ENCODE measurements around the gene PTMS. TPM values are rescaled to one million over a fixed set of nuclear protein-coding genes. Genes with fewer than 3 reads are reported as not detected.

Gene PTMS
- total RNA-seq, 2 donors from 2014 or later: 285 to 339 TPM

DNA sequence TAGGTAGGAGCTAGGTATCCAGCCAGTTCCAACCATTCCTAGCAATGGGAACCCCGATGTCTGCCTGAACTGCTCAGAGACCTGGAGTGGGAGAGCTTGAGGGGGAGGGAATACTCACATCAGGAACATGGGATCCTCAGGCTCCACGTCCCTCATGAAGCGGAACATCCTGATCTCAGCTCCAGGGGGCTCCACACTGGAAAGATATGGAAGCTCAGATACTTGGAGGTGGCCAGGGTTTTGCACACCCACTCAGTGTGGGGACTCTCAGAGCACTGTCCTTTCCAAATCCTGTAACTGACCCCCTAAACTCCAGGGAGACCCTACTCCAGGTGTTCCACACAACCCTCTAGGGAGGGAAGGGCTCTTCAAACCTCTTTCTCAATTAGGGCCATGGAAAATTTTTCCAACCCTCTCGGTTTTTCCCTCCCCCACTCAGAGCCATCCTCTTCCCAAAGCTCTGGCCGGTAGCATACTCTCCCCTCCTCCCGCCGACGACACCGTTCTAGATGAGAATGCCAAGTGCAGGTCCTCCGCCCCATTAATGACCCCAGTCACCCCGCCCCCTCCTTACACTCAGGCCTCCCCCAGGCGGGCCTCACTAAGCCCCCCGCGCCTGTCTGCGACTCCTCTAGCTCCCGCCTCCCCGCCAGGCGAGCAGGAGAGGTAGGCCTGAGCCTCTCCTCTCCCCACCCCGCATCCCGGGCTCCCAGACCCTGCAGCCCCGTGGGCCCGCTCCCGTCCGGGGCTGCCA is 13.8 kb upstream of the PTMS start:
- intact Hi-C loops (cut with DNase I): loop anchor here (2.0 to 5.0 kb wide), 2 partner anchors 26 to 75 kb away; partner anchors contain the start of gene P3H3
- TF ChIP-seq, protein P1, sequence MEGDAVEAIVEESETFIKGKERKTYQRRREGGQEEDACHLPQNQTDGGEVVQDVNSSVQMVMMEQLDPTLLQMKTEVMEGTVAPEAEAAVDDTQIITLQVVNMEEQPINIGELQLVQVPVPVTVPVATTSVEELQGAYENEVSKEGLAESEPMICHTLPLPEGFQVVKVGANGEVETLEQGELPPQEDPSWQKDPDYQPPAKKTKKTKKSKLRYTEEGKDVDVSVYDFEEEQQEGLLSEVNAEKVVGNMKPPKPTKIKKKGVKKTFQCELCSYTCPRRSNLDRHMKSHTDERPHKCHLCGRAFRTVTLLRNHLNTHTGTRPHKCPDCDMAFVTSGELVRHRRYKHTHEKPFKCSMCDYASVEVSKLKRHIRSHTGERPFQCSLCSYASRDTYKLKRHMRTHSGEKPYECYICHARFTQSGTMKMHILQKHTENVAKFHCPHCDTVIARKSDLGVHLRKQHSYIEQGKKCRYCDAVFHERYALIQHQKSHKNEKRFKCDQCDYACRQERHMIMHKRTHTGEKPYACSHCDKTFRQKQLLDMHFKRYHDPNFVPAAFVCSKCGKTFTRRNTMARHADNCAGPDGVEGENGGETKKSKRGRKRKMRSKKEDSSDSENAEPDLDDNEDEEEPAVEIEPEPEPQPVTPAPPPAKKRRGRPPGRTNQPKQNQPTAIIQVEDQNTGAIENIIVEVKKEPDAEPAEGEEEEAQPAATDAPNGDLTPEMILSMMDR (IDR thresholded peaks at IDR 0.05): peak in 2 of 4 experiments; percentile 24 to 32
- TF ChIP-seq POLR2A (IDR thresholded peaks at IDR 0.05) (no peak), POLR2AphosphoS5 (IDR thresholded peaks at IDR 0.05) (no peak)
- Histone ChIP-seq H3K27me3 (replicated peaks; ENCODE audit: insufficient read depth) (no peaks in the 10 kb centered on the region), H3K36me3 (peaks cover 14 to 22% of the 10 kb centered on the region in 2 donors), H3K4me3 (peak overlapping the region; percentile 79 to 89), H3K4me1 (replicated peaks) (peaks cover 11% of the 10 kb centered on the region), H3K27ac (peak overlapping the region; percentile 96 to 99), H3K9me3 (no peaks in the 10 kb centered on the region)
- peak; percentile 27 for DNase-seq (ENCODE audit: low spot score)
- WGBS: 3% methylated on average over 24 of the region's 24 CpGs

DNA sequence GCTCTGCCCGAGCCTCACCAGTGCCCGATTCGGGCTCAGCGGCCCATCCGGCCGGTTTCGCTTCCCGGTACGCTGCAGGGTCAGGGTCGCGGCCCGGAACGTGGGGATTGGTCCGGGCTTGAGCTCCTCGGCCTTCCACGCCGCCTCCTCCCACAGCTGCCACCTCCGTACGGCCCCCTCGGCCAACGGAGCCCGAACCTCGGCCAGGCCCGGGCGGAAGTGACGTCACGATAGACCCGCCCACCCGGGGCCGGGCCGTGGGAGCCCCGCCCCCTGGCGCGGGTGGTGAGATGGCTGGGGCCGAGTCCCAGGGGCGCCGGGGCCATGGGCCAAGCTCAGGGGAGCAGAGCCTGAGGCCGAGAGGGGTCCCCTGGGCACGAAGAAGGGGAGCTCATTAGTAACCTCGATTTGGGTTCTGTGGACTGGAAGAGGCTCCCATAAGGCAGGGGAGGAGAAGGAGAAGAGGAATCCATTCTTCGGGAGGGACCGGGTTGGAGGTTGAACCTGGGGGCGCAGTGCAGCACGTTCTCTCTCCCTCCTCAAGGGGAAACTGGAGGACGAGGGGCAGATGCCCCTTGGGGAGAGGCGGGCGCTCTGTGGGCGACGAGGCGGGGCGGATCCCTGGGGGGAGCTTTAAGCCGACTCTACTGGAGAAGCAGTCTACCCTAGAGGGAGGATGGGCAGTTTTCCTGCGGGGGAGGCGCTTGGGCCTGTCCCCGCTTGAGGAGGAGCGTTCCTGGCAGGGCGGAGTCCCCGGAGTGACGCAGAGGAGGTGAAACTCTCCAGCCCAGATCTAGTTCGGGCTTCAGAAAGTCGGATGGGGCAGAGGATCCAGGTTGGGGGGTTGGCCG is 13.0 kb upstream of the PTMS start, which contains the start of gene MLF2:
MLF2 (minus strand) TSS at position 221 of the 851 bp plus-strand sequence. CDS start 807 bp downstream, outside the sequence.
- H3K27me3 ChIP-seq (replicated peaks; ENCODE audit: insufficient read depth): no peaks in the 10 kb centered on the region
- H3K4me1 ChIP-seq (replicated peaks): peaks cover 11% of the 10 kb centered on the region
- peaks cover 14 to 22% of the 10 kb centered on the region in 2 donors for H3K36me3 ChIP-seq
- peak; percentile 99 for DNase-seq (ENCODE audit: low spot score)
- peak within 1 kb of the TSS; percentile 79 to 89 for H3K4me3 ChIP-seq
- intact Hi-C loops (cut with DNase I): loop anchor here (1.0 to 5.0 kb wide), 3 partner anchors 13 to 74 kb away; partner anchors contain the start of genes P3H3 and PTMS
- under 1% methylated on average over 62 of the region's 62 CpGs for WGBS
- peak within 1 kb of the TSS; percentile 96 to 99 for H3K27ac ChIP-seq
- peak; percentile 99 for TF ChIP-seq POLR2A (IDR thresholded peaks at IDR 0.05)
- TF ChIP-seq, protein P1 (IDR thresholded peaks at IDR 0.05): peak in 3 of 4 experiments; percentile 97 to 100 (median 99)
- TF ChIP-seq POLR2AphosphoS5 (IDR thresholded peaks at IDR 0.05): peak; percentile 97
- H3K9me3 ChIP-seq: no peaks in the 10 kb centered on the region

DNA sequence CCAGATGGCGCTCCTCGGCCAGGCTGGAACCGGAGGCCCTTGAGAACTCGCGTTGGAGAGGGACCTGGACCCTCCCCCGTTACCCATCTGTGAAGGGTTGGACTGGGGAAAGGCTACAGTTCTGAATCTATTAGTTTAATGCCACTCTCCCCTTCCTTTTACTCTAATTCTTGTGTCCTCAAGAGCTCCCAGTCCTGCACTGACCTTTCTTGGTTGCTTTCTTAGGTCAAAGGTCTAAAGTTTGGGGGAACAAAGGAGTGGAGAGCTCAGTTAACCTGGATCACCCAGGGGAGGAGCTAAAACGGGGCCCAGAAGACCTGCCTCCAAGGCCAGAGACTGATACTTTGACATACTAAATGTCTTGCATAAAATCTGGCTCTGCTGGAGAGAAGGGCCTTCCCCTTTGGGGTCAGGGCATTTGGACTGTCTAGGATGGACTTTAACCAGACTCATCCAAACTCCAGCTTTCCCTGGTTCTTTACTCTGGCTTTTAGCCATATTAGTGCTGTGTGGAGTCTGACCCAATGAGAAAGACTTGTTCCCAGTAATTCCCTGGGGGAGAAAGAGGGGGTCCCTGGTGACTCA is 12.3 kb upstream of the PTMS start:
- Histone ChIP-seq H3K27me3 (replicated peaks; ENCODE audit: insufficient read depth) (no peaks in the 10 kb centered on the region), H3K36me3 (peaks cover 11 to 18% of the 10 kb centered on the region in 2 donors), H3K27ac (peak overlapping the region; percentile 96 to 99), H3K4me1 (replicated peaks) (peaks cover 11% of the 10 kb centered on the region), H3K9me3 (no peaks in the 10 kb centered on the region), H3K4me3 (no peak overlapping the region)
- 0% methylated on average over 7 of the region's 7 CpGs for WGBS
- DNase-seq (ENCODE audit: low spot score): no peak
- intact Hi-C loops (cut with DNase I): loop anchor here (1.0 to 5.0 kb wide), 3 partner anchors 12 to 73 kb away; partner anchors contain the start of genes P3H3 and PTMS
- TF ChIP-seq POLR2AphosphoS5 (IDR thresholded peaks at IDR 0.05): no peak
- TF ChIP-seq, protein P1 (IDR thresholded peaks at IDR 0.05): peak in 1 of 4 experiments; percentile 98

DNA sequence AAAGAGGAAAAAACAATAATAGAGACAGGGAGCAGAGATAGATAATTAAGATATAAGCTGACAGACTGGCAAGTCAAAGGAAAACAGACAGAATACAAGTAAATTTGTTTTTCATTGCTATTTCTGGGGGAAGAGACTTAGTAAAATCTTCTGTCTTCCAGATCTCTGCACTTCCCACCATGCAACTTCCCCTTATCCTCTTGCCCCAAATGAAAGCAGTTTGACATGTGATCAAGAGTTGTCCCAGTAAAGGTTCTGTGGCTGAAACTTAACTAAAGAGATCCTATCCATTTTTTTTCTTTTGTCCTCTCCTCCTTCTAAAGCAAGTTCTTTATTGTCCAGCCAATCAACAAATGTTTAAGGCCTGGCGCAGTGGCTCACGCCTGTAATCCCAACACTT is 11.8 kb upstream of the PTMS start:
- H3K36me3 ChIP-seq: peaks cover 8 to 14% of the 10 kb centered on the region in 2 donors
- 88% methylated on average over 2 of the region's 2 CpGs for WGBS
- no peak for DNase-seq (ENCODE audit: low spot score)
- no peaks in the 10 kb centered on the region for H3K27me3 ChIP-seq (replicated peaks; ENCODE audit: insufficient read depth)
- H3K4me3 ChIP-seq: no peak overlapping the region
- H3K27ac ChIP-seq: peak overlapping the region; percentile 96 to 99
- H3K9me3 ChIP-seq: no peaks in the 10 kb centered on the region
- intact Hi-C loops (cut with DNase I): loop anchor here (5.0 kb wide), 1 partner anchor 73 kb away; the partner anchor contains the start of gene P3H3
- peaks cover 11% of the 10 kb centered on the region for H3K4me1 ChIP-seq (replicated peaks)
- TF ChIP-seq POLR2A (IDR thresholded peaks at IDR 0.05) (no peak), POLR2AphosphoS5 (IDR thresholded peaks at IDR 0.05) (no peak)
- TF ChIP-seq, protein P1 (IDR thresholded peaks at IDR 0.05): no peak

Measured in prostate gland (tissue), 2 donors.